K562 (cell line): ENCODE results near the gene GPR83. TPM values are rescaled to one million over a fixed set of nuclear protein-coding genes. Genes with fewer than 3 reads are reported as not detected.
A peak's percentile ranks its signal among the peaks of the same experiment; 100 is the strongest.

Experiments used
- BCOR ChIP-seq: fragments of 450-650 bp; IDR thresholded peaks from 2 replicates; pipeline ENCODE4 v1.6.1; 2016
- DPF2 ChIP-seq: fragments of 450-650 bp; IDR thresholded peaks from 2 replicates; pipeline ENCODE4 v1.6.1; 2016
- ELF4 ChIP-seq: fragments of 450-650 bp; formaldehyde crosslinking; IDR thresholded peaks from 2 replicates; pipeline ENCODE4 v1.4.0; 2022; ENCODE audit warnings: missing genetic modification characterization
- EP300 ChIP-seq: IDR thresholded peaks from 2 replicates; pipeline ENCODE4 v1.6.1; 2012; ENCODE audit warnings: low read length, improper control_type of control experiment
- ERF ChIP-seq: fragments of 450-650 bp; formaldehyde crosslinking; IDR thresholded peaks from 2 replicates; pipeline ENCODE4 v1.4.0; 2020; ENCODE audit warnings: mild to moderate bottlenecking, mixed read lengths
- ETV1 ChIP-seq: fragments of 450-650 bp; conservative IDR thresholded peaks from 2 replicates; pipeline ENCODE4 v1.6.1; 2016; ENCODE audit warnings: missing genetic modification characterization, control low read depth, low read depth, missing compliant biosample characterization
- GABPB1 ChIP-seq: sonication (generic); formaldehyde crosslinking; IDR thresholded peaks from 2 replicates; pipeline ENCODE4 v1.8.0; 2022; ENCODE audit warnings: mild to moderate bottlenecking, missing genetic modification reagents
- HDAC2 ChIP-seq: fragments of 450-650 bp; IDR thresholded peaks from 2 replicates; pipeline ENCODE4 v1.6.1; 2016; ENCODE audit warnings: mild to moderate bottlenecking
- HDAC3 ChIP-seq: fragments of 450-650 bp; IDR thresholded peaks from 2 replicates; pipeline ENCODE4 v1.6.1; 2018; ENCODE audit warnings: borderline replicate concordance, mild to moderate bottlenecking, moderate library complexity; ENCODE audit not compliant: partially characterized antibody
- JUND ChIP-seq, 2 experiments: IDR thresholded peaks; 2 replicates in 1 of 2; 3 replicates in 1 of 2; pipeline ENCODE4 v1.6.1; 2011; ENCODE audit warnings: borderline replicate concordance in 2 of 2, low read depth in 2 of 2, low read length in 2 of 2, improper control_type of control experiment in 1 of 2, missing biosample characterization in 1 of 2, missing genetic modification characterization in 1 of 2, missing genetic modification reagents in 1 of 2
- KLF16 ChIP-seq: IDR thresholded peaks from 2 replicates; pipeline ENCODE4 v1.6.1; 2016; ENCODE audit warnings: antibody characterized with exemption
- MEIS2 ChIP-seq: fragments of 450-650 bp; IDR thresholded peaks from 2 replicates; pipeline ENCODE4 v1.6.1; 2014; ENCODE audit warnings: mild to moderate bottlenecking; ENCODE audit not compliant: partially characterized antibody
- POLR3A ChIP-seq: IDR thresholded peaks from 2 replicates; pipeline ENCODE4 v1.6.1; 2011; ENCODE audit warnings: borderline replicate concordance, mild to moderate bottlenecking, moderate library complexity; ENCODE audit not compliant: insufficient read length, insufficient read depth; ENCODE audit errors: extremely low read depth
- POLR3G ChIP-seq: IDR thresholded peaks from 2 replicates; pipeline ENCODE4 v1.6.1; 2011; ENCODE audit not compliant: insufficient read length, insufficient replicate concordance; ENCODE audit errors: extremely low read depth
- RBBP5 ChIP-seq: fragments of 200-600 bp; sonication (generic); IDR thresholded peaks from 2 replicates; pipeline ENCODE4 v1.6.1; 2012; ENCODE audit warnings: borderline replicate concordance, mild to moderate bottlenecking, low read length, control low read depth, inconsistent platforms; ENCODE audit not compliant: insufficient read depth, poor library complexity, severe bottlenecking
- STAT5A ChIP-seq: IDR thresholded peaks from 2 replicates; pipeline ENCODE4 v1.6.1; 2012; ENCODE audit warnings: low read length, inconsistent platforms, borderline replicate concordance
- TAL1 ChIP-seq: fragments of 450-650 bp; IDR thresholded peaks from 2 replicates; pipeline ENCODE4 v1.6.1; 2016; ENCODE audit warnings: mild to moderate bottlenecking
- ZKSCAN1 ChIP-seq: fragments of 150-350 bp; IDR thresholded peaks from 2 replicates; pipeline ENCODE4 v1.6.1; 2016; ENCODE audit warnings: low read depth, low read length
- ZNF311 ChIP-seq: fragments of 250-450 bp; sonication (Bioruptor Pico); IDR thresholded peaks from 2 replicates; pipeline ENCODE4 v1.4.0; 2020; ENCODE audit warnings: mild to moderate bottlenecking, moderate library complexity
- ZNF584 ChIP-seq: fragments of 200-800 bp; sonication (Bioruptor generic); IDR thresholded peaks from 2 replicates; pipeline ENCODE4 v1.6.1; 2016; ENCODE audit warnings: low read depth, mild to moderate bottlenecking, missing genetic modification characterization, missing compliant biosample characterization
- ZNF75A ChIP-seq: fragments of 450-650 bp; formaldehyde crosslinking; IDR thresholded peaks from 2 replicates; pipeline ENCODE4 v1.4.0; 2020; ENCODE audit warnings: mild to moderate bottlenecking
- polyA plus RNA-seq, 8 experiments: library from polyadenylated mRNA; depleted of rRNA in 4 of 8; stranded (reverse) in 5 of 8; unstranded in 3 of 8; fragments of >200 nt; fragmentation: Nextera tagmentation in 2 of 8; fragmentation: Illumina TruSeq in 1 of 8; extraction: Ambion mirVana in 2 of 8; extraction: Trizol in 1 of 8; gene quantifications; 2 replicates each; pipeline versions ENCODE4 v1.2.1 to v1.2.3, GENCODE V29; 2011 to 2014; ENCODE audit warnings: inconsistent platforms in 1 of 8, missing spikeins in 1 of 8
- total RNA-seq, 7 experiments: library from RNA; depleted of rRNA in 6 of 7; stranded (reverse); fragments of >200 nt in 6 of 7; fragmentation: Illumina TruSeq in 2 of 7; extraction: Trizol in 2 of 7; gene quantifications; 2 replicates each; pipeline versions ENCODE4 v1.2.1 to v1.2.3, GENCODE V29; 2011 to 2021; ENCODE audit warnings: low replicate concordance in 1 of 7
- TF ChIP-seq, protein P1 (sequence below): fragments of 250-450 bp; sonication (Bioruptor Pico); IDR thresholded peaks from 2 replicates; pipeline ENCODE4 v1.4.0; 2020; ENCODE audit warnings: mild to moderate bottlenecking, moderate library complexity
- TF ChIP-seq, protein P2 (sequence below): sonication (generic); formaldehyde crosslinking; IDR thresholded peaks from 2 replicates; pipeline ENCODE4 v1.8.0; 2022; ENCODE audit warnings: mild to moderate bottlenecking, missing genetic modification reagents
- TF ChIP-seq, protein P3 (sequence below): sonication (generic); formaldehyde crosslinking; IDR thresholded peaks from 2 replicates; pipeline ENCODE4 v1.8.0; 2022; ENCODE audit warnings: missing genetic modification reagents, mild to moderate bottlenecking, moderate library complexity, borderline replicate concordance
- TF ChIP-seq, protein P4 (sequence below): fragments of 250-450 bp; sonication (Bioruptor Pico); IDR thresholded peaks from 2 replicates; pipeline ENCODE4 v1.6.1; 2021; ENCODE audit warnings: mild to moderate bottlenecking

Gene GPR83
- total and polyA plus RNA-seq, 9 of the 15 experiments (the other 6 are each of a cell fraction or from before 2014, with no cell fraction given): 0.03 to 0.13 (median 0.08) TPM; not detected in 2

DNA sequence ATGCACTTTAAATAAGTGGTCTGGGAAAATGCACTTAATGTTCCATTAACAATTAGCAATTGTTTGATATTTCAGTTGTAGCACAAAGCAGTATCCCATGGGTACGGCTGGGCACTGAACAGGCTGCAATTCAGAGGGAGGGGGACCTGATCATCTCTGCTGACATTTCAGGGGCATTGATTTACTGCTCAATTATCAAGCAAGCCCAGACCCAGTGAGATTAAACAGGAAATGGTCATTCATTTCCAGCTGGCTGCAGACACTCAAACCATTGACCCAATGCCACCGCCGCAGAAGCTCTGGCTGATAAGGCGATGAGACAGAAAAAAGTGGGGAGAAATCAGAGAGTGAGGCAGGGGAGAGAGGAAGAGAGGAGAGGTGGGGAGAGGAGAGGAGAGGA is 1.2 kb downstream of the GPR83 start (continued):
- TF ChIP-seq, protein P1, sequence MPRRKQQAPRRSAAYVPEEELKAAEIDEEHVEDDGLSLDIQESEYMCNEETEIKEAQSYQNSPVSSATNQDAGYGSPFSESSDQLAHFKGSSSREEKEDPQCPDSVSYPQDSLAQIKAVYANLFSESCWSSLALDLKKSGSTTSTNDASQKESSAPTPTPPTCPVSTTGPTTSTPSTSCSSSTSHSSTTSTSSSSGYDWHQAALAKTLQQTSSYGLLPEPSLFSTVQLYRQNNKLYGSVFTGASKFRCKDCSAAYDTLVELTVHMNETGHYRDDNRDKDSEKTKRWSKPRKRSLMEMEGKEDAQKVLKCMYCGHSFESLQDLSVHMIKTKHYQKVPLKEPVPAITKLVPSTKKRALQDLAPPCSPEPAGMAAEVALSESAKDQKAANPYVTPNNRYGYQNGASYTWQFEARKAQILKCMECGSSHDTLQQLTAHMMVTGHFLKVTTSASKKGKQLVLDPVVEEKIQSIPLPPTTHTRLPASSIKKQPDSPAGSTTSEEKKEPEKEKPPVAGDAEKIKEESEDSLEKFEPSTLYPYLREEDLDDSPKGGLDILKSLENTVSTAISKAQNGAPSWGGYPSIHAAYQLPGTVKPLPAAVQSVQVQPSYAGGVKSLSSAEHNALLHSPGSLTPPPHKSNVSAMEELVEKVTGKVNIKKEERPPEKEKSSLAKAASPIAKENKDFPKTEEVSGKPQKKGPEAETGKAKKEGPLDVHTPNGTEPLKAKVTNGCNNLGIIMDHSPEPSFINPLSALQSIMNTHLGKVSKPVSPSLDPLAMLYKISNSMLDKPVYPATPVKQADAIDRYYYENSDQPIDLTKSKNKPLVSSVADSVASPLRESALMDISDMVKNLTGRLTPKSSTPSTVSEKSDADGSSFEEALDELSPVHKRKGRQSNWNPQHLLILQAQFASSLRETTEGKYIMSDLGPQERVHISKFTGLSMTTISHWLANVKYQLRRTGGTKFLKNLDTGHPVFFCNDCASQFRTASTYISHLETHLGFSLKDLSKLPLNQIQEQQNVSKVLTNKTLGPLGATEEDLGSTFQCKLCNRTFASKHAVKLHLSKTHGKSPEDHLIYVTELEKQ (CRISPR knock-in tag): no peak
- peak; percentile 55 for TF ChIP-seq ETV1
- no peak for TF ChIP-seq ELF4 (CRISPR knock-in tag)
- TF ChIP-seq KLF16: peak; percentile 76
- TF ChIP-seq TAL1: peak; percentile 77
- no peak for TF ChIP-seq ZNF75A
- peak; percentile 22; the same call in 1 of the 2 replicates for TF ChIP-seq EP300
- TF ChIP-seq GABPB1 (CRISPR knock-in tag): no peak
- peak; percentile 49; the same call in 1 of the 2 replicates for TF ChIP-seq ERF (CRISPR knock-in tag)
- TF ChIP-seq, protein P2, sequence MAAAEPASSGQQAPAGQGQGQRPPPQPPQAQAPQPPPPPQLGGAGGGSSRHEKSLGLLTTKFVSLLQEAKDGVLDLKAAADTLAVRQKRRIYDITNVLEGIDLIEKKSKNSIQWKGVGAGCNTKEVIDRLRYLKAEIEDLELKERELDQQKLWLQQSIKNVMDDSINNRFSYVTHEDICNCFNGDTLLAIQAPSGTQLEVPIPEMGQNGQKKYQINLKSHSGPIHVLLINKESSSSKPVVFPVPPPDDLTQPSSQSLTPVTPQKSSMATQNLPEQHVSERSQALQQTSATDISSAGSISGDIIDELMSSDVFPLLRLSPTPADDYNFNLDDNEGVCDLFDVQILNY: no peak
- no peak for TF ChIP-seq ZNF311 (CRISPR knock-in tag)
- no peak for TF ChIP-seq JUND (IDR thresholded peaks at IDR 0.05; ENCODE audit: borderline replicate concordance, low read depth, low read length)
- no peak for TF ChIP-seq JUND (tag; IDR thresholded peaks at IDR 0.05; ENCODE audit: borderline replicate concordance, low read depth, low read length)
- TF ChIP-seq HDAC3: peak; percentile 35
- no peak for TF ChIP-seq HDAC2
- TF ChIP-seq RBBP5: no peak
- no peak for TF ChIP-seq BCOR
- TF ChIP-seq STAT5A: 0 out of 2 replicates have a peak, but pooled peaks have one; percentile 25
- TF ChIP-seq, protein P3, sequence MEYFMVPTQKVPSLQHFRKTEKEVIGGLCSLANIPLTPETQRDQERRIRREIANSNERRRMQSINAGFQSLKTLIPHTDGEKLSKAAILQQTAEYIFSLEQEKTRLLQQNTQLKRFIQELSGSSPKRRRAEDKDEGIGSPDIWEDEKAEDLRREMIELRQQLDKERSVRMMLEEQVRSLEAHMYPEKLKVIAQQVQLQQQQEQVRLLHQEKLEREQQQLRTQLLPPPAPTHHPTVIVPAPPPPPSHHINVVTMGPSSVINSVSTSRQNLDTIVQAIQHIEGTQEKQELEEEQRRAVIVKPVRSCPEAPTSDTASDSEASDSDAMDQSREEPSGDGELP (CRISPR knock-in tag): peak; percentile 26; the same call in 1 of the 2 replicates
- TF ChIP-seq MEIS2: peak; percentile 90
- TF ChIP-seq, protein P4, sequence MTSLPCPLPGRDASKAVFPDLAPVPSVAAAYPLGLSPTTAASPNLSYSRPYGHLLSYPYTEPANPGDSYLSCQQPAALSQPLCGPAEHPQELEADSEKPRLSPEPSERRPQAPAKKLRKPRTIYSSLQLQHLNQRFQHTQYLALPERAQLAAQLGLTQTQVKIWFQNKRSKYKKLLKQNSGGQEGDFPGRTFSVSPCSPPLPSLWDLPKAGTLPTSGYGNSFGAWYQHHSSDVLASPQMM (CRISPR knock-in tag): no peak
- peak; percentile 41 for TF ChIP-seq DPF2
- no peak for TF ChIP-seq ZNF584 (CRISPR knock-in tag)
- no peak for TF ChIP-seq POLR3A
- no peak for TF ChIP-seq ZKSCAN1
- TF ChIP-seq POLR3G: no peak
